SU-DHL-6 (cell line): ENCODE measurements around the gene CCT4.

Experiments
- H2AFZ ChIP-seq: fragments of 200-600 bp; sonication (generic); 2 replicates; pipeline ENCODE4 v1.6.1; 2014; ENCODE audit warnings: low read depth, mild to moderate bottlenecking, moderate library complexity, mixed read lengths, antibody characterized with exemption, low read length; ENCODE audit not compliant: severe bottlenecking
- H3F3A ChIP-seq: fragments of 200-600 bp; shearing (Covaris generic); 2 replicates; pipeline ENCODE4 v1.6.0; 2016; ENCODE audit warnings: antibody characterized with exemption, mild to moderate bottlenecking; ENCODE audit not compliant: insufficient read depth
- H3K27ac ChIP-seq: fragments of 200-600 bp; sonication (generic); 2 replicates; pipeline ENCODE4 v1.5.1; 2016; ENCODE audit warnings: low read depth, mild to moderate bottlenecking, low read length, moderate library complexity, mixed read lengths
- H3K27me3 ChIP-seq: fragments of 200-600 bp; sonication (generic), shearing (Covaris generic); 2 replicates; pipeline ENCODE4 v1.6.0; 2014; ENCODE audit warnings: mild to moderate bottlenecking, low read length
- H3K36me3 ChIP-seq: fragments of 200-600 bp; sonication (generic); 2 replicates; pipeline ENCODE4 v1.6.1; 2014; ENCODE audit warnings: mild to moderate bottlenecking, low read length, mixed read lengths
- H3K4me2 ChIP-seq: fragments of 300-600, 200-600 bp; shearing (Covaris generic), sonication (generic); 2 replicates; pipeline ENCODE4 v1.6.0; 2014; ENCODE audit warnings: low read length, low read depth, mild to moderate bottlenecking; ENCODE audit not compliant: poor library complexity, severe bottlenecking
- H3K4me3 ChIP-seq: fragments of 200-600 bp; sonication (generic); 2 replicates; pipeline ENCODE4 v1.5.1; 2014; ENCODE audit warnings: antibody characterized with exemption, low read length, mild to moderate bottlenecking, mixed read lengths; ENCODE audit not compliant: insufficient read depth, poor library complexity, severe bottlenecking
- H3K79me2 ChIP-seq: fragments of 200-600 bp; sonication (generic); 2 replicates; pipeline ENCODE4 v1.6.1; 2014; ENCODE audit warnings: mild to moderate bottlenecking, low read length, moderate library complexity; ENCODE audit not compliant: insufficient read depth
- H3K9ac ChIP-seq: fragments of 200-600 bp; sonication (generic); 2 replicates; pipeline ENCODE4 v1.7.0; 2014; ENCODE audit warnings: mild to moderate bottlenecking, low read length
- H3K9me2 ChIP-seq: fragments of 200-600 bp; sonication (generic); replicated peaks from 2 replicates; pipeline ENCODE4 v1.6.1; 2014; ENCODE audit warnings: low read length; ENCODE audit not compliant: insufficient read depth
- H3K9me3 ChIP-seq: fragments of 200-600 bp; sonication (generic); 2 replicates; pipeline ENCODE4 v1.6.1; 2014; ENCODE audit warnings: low read length, mixed read lengths; ENCODE audit not compliant: insufficient read depth
- H4K20me1 ChIP-seq: fragments of 200-600 bp; sonication (generic); 2 replicates; pipeline ENCODE4 v1.6.1; 2014; ENCODE audit warnings: low read depth, mild to moderate bottlenecking, antibody characterized with exemption, low read length, moderate library complexity, mixed read lengths
- EZH2phosphoT487 ChIP-seq: fragments of 200-600 bp; sonication (generic), shearing (Covaris generic); conservative IDR thresholded peaks from 2 replicates; pipeline ENCODE4 v1.6.1; 2018; ENCODE audit warnings: mild to moderate bottlenecking, antibody characterized with exemption, low read length, moderate library complexity, mixed read lengths
- TF ChIP-seq, protein P1 (sequence below): fragments of 200-600 bp; sonication (generic); IDR thresholded peaks from one replicate; pipeline ENCODE4 v1.5.1; 2017; ENCODE audit warnings: antibody characterized with exemption, mild to moderate bottlenecking, low read length, moderate library complexity; ENCODE audit not compliant: insufficient read depth, poor library complexity, severe bottlenecking

The CCT4 gene

DNA sequence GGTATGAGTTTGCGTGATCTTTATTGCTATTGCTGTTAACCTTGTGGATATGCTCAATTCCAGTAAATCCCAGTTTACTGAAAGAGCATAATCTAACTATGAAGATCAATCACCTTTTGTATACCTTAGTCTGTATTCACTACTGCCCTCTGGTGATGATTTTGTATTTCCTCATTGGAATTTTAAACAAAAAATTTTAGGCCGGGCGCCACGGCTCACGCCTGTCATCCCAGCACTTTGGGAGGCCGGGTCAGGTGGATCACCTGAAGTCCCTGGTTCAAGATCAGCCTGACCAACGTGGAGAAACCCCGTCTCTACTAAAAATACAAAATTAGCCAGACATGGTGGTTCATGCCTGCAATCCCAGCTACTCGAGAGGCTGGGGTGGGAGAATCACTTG is 22.1 kb upstream of the CCT4 start:
- Histone ChIP-seq H3K27ac (no peak overlapping the region), H3K27me3 (no peaks in the 10 kb centered on the region), H4K20me1 (no peaks in the 10 kb centered on the region), H3K79me2 (0 out of 2 replicates have a peak, but pooled peaks cover 5% of the 10 kb centered on the region), H3K9ac (no peak overlapping the region), H2AFZ (no peak overlapping the region), H3K9me2 (no peaks in the 10 kb centered on the region), H3K36me3 (no peaks in the 10 kb centered on the region), H3K4me2 (no peak overlapping the region), H3K4me3 (no peak overlapping the region), H3F3A (0 out of 2 replicates have a peak, but pooled peaks cover 3% of the 10 kb centered on the region), H3K9me3 (no peaks in the 10 kb centered on the region)
- no peak for TF ChIP-seq EZH2phosphoT487
- TF ChIP-seq, protein P1, sequence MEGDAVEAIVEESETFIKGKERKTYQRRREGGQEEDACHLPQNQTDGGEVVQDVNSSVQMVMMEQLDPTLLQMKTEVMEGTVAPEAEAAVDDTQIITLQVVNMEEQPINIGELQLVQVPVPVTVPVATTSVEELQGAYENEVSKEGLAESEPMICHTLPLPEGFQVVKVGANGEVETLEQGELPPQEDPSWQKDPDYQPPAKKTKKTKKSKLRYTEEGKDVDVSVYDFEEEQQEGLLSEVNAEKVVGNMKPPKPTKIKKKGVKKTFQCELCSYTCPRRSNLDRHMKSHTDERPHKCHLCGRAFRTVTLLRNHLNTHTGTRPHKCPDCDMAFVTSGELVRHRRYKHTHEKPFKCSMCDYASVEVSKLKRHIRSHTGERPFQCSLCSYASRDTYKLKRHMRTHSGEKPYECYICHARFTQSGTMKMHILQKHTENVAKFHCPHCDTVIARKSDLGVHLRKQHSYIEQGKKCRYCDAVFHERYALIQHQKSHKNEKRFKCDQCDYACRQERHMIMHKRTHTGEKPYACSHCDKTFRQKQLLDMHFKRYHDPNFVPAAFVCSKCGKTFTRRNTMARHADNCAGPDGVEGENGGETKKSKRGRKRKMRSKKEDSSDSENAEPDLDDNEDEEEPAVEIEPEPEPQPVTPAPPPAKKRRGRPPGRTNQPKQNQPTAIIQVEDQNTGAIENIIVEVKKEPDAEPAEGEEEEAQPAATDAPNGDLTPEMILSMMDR, result no peak

DNA sequence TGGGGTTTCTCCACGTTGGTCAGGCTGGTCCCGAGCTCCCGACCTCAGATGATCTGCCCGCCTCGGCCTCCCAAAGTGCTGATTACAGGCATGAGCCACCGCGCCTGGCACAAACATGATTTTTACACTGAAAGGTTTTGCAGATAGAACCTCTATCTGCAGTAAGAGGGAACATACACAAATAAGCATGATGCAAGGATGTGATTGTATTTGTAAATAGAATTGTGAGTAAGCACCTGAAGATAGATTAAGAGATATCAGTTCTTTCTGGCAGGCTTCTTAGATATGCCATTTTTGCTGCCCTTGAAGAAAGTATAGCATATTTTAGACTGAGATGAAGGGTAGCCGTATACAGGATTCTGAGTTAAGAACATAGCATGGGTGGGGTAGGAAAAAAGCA is 20.7 kb upstream of the CCT4 start:
- TF ChIP-seq, protein P1, result no peak
- TF ChIP-seq EZH2phosphoT487, result no peak
- Histone ChIP-seq H3K4me2 (no peak overlapping the region), H3F3A (0 out of 2 replicates have a peak, but pooled peaks cover 3% of the 10 kb centered on the region)

DNA sequence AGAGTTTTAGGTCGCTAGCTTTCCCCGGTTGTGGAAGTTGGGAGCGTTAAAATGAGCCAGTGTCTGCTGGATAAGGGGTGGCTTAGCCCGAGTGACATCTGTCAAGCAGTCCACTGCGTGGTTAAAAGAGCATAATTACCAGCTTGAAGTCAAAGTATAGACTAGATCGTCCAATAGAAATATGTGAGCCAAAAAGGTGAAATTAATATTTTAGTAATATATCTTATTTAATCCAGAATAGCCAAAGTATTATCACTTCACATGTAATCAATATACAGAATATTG is 17.7 kb upstream of the CCT4 start:
- 0 out of 2 replicates have a peak, but pooled peaks cover 5% of the 10 kb centered on the region for H3K79me2 ChIP-seq
- H3K9me3 ChIP-seq, result no peaks in the 10 kb centered on the region
- no peak overlapping the region for H3K27ac ChIP-seq
- peak overlapping the region; percentile 97 for H2AFZ ChIP-seq
- no peaks in the 10 kb centered on the region for H3K27me3 ChIP-seq
- no peaks in the 10 kb centered on the region for H3K9me2 ChIP-seq
- peak overlapping the region; percentile 77 for H3K4me2 ChIP-seq
- TF ChIP-seq, protein P1, result no peak
- no peak for TF ChIP-seq EZH2phosphoT487
- 0 out of 2 replicates have a peak, but pooled peaks cover 3% of the 10 kb centered on the region for H3F3A ChIP-seq
- peak overlapping the region; percentile 65 for H3K9ac ChIP-seq
- no peaks in the 10 kb centered on the region for H4K20me1 ChIP-seq
- no peaks in the 10 kb centered on the region for H3K36me3 ChIP-seq
- peak overlapping the region; percentile 75 for H3K4me3 ChIP-seq

More for the DNA sequence above, 20.7 kb upstream of the CCT4 start:
- H3K27me3 ChIP-seq, result no peaks in the 10 kb centered on the region
- H4K20me1 ChIP-seq, result no peaks in the 10 kb centered on the region
- no peak overlapping the region for H3K9ac ChIP-seq
- no peaks in the 10 kb centered on the region for H3K9me3 ChIP-seq
- 0 out of 2 replicates have a peak, but pooled peaks cover 5% of the 10 kb centered on the region for H3K79me2 ChIP-seq
- no peak overlapping the region for H2AFZ ChIP-seq
- no peaks in the 10 kb centered on the region for H3K9me2 ChIP-seq
- H3K27ac ChIP-seq, result no peak overlapping the region
- no peaks in the 10 kb centered on the region for H3K36me3 ChIP-seq
- H3K4me3 ChIP-seq, result no peak overlapping the region
